ENCODE data around the gene SLC1A4. TPM values are rescaled to one million over a fixed set of nuclear protein-coding genes. Genes with fewer than 3 reads are reported as not detected.

The SLC1A4 gene
- total RNA-seq, 1 experiment from 2014 or later: 8.7 TPM

- DNase-seq (ENCODE audit: low spot score): no peak
Observed at GRCh38 chr2:65072181-65072970, 83.2 kb downstream of the SLC1A4 start.

Small RNA genes within 50 kb of the gene (small RNA-seq; reads per million reads assigned to genes)
- gene RNU6-548P: not detected

Other genes with a start within 250 kb of the SLC1A4 start
- gene CEP68, start 67.0 kb downstream of the SLC1A4 start, total RNA-seq (2014; rRNA removed; shearing (Covaris generic)): 2.2 and 3.4 TPM in 2 replicates
- gene RAB1A, start 140.7 kb downstream of the SLC1A4 start, total RNA-seq (2014; rRNA removed; shearing (Covaris generic)): 89.5 and 97.9 TPM in 2 replicates
- 32.8 and 33.6 TPM in 2 replicates for gene ACTR2, start 238.4 kb downstream of the SLC1A4 start, total RNA-seq (2014; rRNA removed; shearing (Covaris generic))